Spleen (tissue), 7 donors: ENCODE results near the gene ATP4A.

Experiments used
- POLR2A ChIP-seq, 3 donors: fragments of 450-650 bp; IDR thresholded peaks; one replicate each; pipeline ENCODE4 v1.5.1; 2017; ENCODE audit warnings: antibody characterized with exemption in 3 of 3, mild to moderate bottlenecking in 1 of 3
- TF ChIP-seq, protein P1 (sequence below), 11 experiments: fragments of 200-600 bp in 7 of 11; fragments of 450-650 bp in 4 of 11; sonication (generic) in 4 of 11; IDR thresholded peaks in 8 of 11; conservative IDR thresholded peaks in 3 of 11; 1 replicate in 7 of 11; 2 replicates in 4 of 11; pipeline versions ENCODE4 v1.4.0 to v1.8.0; 2016 to 2021; ENCODE audit warnings: antibody characterized with exemption in 11 of 11, inconsistent platforms in 4 of 11, mild to moderate bottlenecking in 1 of 11
- donor health status: DM: no; HTN: no; CAD: no; lungs with moderate emphysema.
- donor health status: DM: no; HTN: no; CAD: no.
- donor health status: DM: no; HTN: no; CAD: no.

DNA sequence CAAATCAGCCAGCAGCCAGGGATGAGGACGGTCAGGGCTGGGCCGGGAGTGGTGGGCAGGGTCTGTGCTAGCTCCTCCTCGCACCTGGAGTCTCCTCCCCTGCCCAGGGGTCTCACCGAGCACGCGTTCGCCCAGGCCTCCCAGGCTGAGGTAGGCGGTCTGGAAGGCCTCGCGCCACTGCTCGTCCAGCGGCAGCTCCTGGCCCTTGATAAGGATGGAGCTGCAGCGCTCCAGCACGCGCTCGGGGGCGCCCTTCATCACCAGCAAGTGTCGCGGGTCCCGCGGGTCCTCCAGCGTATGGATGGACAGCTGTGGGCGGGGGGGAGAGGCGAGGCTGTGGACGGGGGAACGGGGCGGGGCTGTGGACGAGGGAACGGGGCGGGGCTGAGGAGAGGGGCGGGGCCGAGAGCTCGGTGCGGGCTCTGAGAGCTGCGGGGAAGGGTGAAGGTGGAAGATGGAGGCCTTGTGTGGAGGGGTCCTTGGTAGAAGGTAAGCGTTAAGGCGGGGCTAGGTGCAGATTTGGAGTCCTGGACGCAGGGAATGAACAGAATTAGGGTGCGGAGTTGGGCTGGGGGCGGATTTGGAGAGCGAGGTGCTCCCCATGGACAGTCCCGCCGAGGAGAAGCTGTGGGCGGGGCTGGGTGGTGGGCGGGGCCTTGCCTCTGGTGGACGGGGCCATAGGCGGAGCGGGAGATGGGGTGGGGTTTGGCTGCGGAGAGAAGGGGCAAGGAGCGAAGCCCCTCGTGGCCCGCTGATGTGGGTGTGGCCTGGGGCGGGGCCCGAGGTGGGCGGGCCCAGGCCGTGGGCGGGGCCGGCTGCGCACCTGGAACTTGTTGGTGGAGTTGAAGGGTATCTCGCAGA is 5.7 kb downstream of the ATP4A start:
- TF ChIP-seq POLR2A (IDR thresholded peaks at IDR 0.05), result no peak
- TF ChIP-seq, protein P1, sequence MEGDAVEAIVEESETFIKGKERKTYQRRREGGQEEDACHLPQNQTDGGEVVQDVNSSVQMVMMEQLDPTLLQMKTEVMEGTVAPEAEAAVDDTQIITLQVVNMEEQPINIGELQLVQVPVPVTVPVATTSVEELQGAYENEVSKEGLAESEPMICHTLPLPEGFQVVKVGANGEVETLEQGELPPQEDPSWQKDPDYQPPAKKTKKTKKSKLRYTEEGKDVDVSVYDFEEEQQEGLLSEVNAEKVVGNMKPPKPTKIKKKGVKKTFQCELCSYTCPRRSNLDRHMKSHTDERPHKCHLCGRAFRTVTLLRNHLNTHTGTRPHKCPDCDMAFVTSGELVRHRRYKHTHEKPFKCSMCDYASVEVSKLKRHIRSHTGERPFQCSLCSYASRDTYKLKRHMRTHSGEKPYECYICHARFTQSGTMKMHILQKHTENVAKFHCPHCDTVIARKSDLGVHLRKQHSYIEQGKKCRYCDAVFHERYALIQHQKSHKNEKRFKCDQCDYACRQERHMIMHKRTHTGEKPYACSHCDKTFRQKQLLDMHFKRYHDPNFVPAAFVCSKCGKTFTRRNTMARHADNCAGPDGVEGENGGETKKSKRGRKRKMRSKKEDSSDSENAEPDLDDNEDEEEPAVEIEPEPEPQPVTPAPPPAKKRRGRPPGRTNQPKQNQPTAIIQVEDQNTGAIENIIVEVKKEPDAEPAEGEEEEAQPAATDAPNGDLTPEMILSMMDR (IDR thresholded peaks at IDR 0.05 in 8 of 11, conservative IDR thresholded peaks at IDR 0.05 in 3 of 11), result no peak
